ENCODE results near the gene NEUROD2.

NEUROD2 gene

GRCh38 chr17:39617446-39618245 lies 9.9 kb upstream of the NEUROD2 start:
- no peak for TF ChIP-seq CTCF (IDR thresholded peaks at IDR 0.05; ENCODE audit: low read depth, low read length)
- H3K4me3 ChIP-seq (ENCODE audit: low read depth, low read length) = peak overlapping the region; percentile 58

GRCh38 chr17:39617100-39617445 lies 9.4 kb upstream of the NEUROD2 start:
- H3K4me3 ChIP-seq (ENCODE audit: low read depth, low read length) = no peak overlapping the region; the same call in 1 of the 2 replicates
- no peak for TF ChIP-seq CTCF (IDR thresholded peaks at IDR 0.05; ENCODE audit: low read depth, low read length)

- H3K4me3 ChIP-seq (ENCODE audit: low read depth, low read length) = no peak overlapping the region
- TF ChIP-seq CTCF (IDR thresholded peaks at IDR 0.05; ENCODE audit: low read depth, low read length) = no peak
These were observed 7.7 kb upstream of the NEUROD2 start for GRCh38 chr17:39615434-39615833.

- TF ChIP-seq CTCF (IDR thresholded peaks at IDR 0.05; ENCODE audit: low read depth, low read length) = no peak
These were observed 6.9 kb upstream of the NEUROD2 start for GRCh38 chr17:39614545-39615157.

GRCh38 chr17:39612935-39613464 lies 5.3 kb upstream of the NEUROD2 start:
- no peak overlapping the region for H3K4me3 ChIP-seq (ENCODE audit: low read depth, low read length)
- no peak for TF ChIP-seq CTCF (IDR thresholded peaks at IDR 0.05; ENCODE audit: low read depth, low read length)

More at GRCh38 chr17:39614545-39615157, 6.9 kb upstream of the NEUROD2 start:
- no peak overlapping the region for H3K4me3 ChIP-seq (ENCODE audit: low read depth, low read length)

GRCh38 chr17:39612291-39612894 lies 4.7 kb upstream of the NEUROD2 start:
- TF ChIP-seq CTCF (IDR thresholded peaks at IDR 0.05; ENCODE audit: low read depth, low read length) = no peak
- no peak overlapping the region for H3K4me3 ChIP-seq (ENCODE audit: low read depth, low read length)
